ENCODE measurements around the gene SEZ6L2.
"Not testable (repeated sequence)": the region's sequence is repeated elsewhere in the genome, so short reads cannot be mapped to it uniquely, and the experiment has no call there.

SEZ6L2 gene

DNA sequence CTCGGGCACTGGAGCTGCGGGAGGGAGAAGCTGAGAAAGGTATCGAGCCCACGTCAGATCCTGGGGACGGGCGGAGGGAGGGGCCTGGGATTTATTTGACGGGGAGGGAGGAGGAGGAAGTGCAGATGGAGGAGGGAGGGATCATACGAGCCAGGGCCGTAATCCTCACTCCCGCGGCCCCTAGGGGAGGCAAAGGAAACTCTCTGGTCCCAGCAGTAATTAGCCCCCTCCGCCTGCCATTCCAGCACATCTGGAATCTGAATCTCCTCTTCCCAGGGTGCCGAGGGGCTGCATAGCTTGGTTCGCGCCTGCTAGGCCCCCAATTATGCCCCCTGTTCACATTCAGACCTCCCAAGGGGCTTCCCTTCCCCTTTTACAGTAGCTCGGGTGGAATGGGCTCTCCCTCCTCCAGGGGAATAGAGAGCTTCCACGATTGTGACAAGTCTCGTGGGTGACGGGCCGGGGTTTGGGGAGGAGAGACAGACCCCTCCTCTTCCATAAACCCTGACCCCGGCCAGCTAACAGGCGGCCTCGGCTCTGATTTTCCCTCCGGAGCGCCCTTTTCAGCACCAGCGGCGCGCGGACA, at the start of gene SEZ6L2:
SEZ6L2 (minus strand) TSS at position 35 of the 586 bp plus-strand sequence. CDS start 531 bp downstream, outside the sequence.
- DNase-seq (ENCODE audit: low spot score): peak; percentile 17

DNA sequence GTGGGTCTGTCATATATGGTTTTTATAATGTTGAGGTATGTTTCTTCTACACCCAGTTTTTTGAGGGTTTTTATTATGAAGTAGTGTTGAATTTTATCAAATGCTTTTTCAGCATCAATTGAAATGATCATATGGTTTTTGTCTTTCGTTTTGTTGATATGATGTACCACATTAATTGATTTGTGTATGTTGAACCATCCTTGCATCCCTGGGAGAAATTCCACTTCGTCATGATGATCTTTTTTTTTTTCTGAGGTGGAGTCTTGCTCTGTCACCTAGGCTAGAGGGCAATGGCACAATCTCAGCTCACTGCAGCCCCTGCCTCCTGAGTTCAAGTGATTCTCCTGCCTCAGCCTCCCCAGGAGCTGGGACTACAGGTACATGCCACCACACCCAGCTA, 48.5 kb upstream of the SEZ6L2 start:
- no peak for DNase-seq (ENCODE audit: low spot score)

DNA sequence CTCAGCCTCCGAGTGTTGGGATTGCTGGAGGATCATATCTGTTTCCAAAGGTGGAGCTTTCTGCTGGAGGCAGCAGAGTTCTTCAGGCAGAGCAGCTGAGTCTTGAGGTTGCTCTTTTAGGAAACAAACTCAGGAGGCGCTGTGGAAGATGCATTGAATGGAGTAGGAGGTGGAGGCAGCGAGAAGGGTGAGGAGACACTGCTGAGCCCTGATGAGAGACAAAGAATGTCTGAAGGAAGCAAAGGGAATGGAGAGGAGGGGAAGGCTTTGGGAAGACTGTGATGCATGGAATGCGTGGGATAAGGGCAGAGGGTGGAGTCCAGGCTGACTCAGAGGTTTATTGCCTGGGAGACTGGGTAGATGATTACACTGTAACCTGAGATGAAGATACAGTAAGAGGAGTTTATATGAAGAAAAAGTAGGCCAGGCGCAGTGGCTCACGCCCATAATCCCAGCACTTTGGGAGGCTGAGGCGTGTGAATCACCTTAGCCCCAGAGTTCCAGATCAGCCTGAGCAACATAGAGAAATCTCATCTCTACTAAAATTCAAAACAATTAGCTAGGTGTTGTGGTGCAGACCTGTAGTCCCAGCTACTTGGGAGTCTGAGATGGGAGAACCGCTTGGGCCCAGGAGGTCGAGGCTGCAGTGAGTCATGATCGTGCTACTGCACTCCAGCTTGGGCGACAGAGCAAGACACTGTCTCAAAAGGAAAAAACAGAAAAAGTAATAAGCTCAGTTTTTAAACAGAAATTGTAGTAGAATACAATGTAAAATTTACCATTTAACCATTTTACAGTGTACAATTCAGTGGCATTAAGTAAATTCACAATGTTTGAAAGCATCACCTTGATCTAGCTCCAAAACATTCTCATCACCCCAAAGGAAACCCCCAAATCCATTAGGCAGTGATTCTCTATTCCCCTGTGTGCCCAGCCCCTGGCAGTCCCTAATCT, 44.8 kb upstream of the SEZ6L2 start:
- DNase-seq (ENCODE audit: low spot score): no peak

DNA sequence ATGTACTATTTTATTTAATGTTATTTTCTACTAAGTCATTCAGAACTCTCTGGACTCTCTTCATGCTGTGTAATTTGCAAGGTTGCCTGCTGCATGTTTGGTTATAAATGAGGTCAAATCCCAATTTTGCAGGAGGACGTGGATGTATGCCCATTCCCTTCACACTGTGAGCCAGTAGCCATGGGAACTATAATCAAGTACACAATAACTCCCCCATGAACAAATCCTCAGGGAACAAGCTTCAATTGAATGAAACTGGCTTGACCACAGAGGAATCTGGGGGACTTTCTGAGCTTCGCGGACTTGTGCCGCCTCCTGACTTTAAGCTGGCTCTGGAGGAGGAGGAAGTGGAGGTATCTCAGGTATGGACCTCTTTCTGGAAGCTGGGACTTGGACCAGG, 41.3 kb upstream of the SEZ6L2 start:
- DNase-seq (ENCODE audit: low spot score): no peak

DNA sequence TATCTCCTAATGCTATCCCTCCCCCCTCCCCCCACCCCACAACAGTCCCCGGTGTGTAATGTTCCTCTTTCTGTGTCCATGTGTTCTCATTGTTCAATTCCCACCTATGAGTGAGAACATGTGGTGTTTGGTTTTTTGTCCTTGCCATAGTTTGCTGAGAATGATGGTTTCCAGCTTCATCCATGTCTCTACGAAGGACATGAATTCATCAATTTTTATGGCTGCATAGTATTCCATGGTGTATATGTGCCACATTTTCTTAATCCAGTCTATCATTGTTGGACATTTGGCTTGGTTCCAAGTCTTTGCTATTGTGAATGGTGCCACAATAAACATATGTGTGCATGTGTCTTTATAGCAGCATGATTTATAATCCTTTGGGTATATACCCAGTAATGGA, 32.4 kb upstream of the SEZ6L2 start:
- not testable (repeated sequence) for DNase-seq (ENCODE audit: low spot score)

DNA sequence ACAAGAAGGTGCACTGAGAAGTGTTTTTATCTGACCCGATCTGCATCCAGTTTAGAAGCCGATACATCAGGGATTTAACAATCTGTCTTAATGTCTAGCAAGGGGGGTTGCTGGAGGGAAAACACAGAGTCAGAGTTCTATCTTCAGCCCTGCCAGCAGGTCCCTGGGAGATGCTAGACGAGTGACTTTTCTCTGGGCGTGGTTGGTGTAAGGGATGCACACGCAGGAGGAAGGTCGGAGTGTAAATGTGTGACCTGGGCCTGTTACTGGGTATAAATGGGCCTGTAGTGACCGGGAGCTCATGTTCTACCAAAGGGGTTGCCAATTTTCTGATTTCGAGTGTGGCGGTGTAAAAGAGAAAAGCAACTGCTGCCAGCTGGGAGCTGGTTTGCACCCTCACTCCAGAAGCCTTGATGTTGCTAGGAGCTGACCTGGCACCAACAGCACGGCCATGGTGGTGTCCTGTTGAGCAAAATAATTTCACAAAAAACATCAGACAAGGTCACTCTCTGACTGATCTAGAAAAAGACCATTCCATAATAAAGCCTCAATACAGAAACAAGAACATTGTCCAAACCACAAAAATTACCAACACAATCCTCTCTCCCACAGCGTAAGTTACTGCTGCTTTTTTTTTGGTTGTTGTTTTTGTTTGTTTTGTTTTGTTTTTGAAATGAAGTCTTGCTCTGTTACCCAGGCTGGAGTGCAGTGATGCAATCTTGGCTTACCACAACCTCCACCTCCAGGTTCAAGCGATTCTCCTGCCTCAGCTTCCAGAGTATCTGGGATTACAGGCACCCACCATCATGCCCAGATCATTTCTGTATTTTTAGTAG, 27.9 kb upstream of the SEZ6L2 start:
- DNase-seq (ENCODE audit: low spot score): no peak

DNA sequence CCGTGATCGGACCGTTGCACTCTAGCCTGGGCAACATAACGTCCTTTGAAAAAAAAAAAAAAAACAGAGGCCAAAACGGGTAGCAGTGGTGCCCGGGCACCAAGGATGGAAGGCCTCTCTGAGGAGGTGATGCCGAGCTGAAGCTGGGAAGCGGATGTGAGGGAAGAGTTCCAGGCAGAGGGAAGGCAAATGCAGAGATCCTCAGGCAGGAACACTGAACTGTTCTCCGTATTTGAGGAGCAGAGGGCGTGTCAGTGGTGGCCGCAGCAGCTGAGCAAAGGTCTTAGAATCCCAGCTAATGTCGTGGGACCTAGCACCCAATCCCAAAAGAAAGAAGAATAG, 27.3 kb upstream of the SEZ6L2 start:
- DNase-seq (ENCODE audit: low spot score): no peak

DNA sequence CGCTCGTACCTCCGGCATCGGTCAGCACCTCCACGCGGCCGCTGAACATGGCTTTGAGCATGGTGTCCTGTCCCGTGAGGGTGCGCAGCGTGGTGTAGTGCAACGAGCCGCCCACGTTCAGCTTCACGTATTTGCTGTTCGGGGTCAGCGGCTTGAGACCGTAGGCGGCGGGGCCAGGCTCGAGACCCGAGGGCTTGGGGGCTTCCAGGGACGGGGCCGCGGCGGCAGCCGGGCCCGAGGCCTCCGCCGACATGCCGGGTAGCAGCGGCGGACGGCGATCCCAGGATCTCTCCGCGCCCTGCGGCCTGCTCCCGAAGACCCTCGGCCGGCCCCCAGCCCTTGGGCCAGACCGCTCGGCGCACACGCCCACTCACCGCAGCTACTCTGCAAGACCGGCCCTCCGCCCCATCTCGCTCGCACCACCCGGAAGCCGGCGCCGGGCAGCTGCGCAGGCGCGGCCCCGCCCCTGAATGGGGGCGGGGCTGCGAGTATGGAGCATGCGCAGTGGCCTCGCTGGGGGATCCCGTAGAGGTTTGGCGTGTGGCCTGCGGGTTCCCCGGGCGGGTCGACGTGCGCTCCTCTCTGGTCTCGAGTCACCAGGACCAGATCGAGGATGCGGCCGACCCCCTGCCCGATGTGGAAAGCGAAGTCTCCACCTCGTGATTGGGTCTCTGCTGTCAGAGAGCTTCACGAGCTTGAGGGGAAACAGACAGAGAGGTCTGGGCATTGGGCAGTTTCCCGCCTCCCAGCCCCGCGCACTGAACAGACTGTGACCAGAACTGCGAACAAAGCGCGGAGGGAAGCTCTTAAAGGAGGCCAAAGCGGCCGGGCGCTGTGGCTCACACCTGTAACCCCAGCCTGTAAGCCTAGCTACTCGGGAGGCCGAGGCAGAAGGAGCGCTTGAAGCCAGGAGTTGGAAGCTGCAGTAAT, 26.7 kb upstream of the SEZ6L2 start, which contains the start of gene KCTD13:
KCTD13 (minus strand) TSS at position 446 of the 930 bp plus-strand sequence; CDS start at position 253, 193 bp downstream.
- DNase-seq (ENCODE audit: low spot score): peak; percentile 89

DNA sequence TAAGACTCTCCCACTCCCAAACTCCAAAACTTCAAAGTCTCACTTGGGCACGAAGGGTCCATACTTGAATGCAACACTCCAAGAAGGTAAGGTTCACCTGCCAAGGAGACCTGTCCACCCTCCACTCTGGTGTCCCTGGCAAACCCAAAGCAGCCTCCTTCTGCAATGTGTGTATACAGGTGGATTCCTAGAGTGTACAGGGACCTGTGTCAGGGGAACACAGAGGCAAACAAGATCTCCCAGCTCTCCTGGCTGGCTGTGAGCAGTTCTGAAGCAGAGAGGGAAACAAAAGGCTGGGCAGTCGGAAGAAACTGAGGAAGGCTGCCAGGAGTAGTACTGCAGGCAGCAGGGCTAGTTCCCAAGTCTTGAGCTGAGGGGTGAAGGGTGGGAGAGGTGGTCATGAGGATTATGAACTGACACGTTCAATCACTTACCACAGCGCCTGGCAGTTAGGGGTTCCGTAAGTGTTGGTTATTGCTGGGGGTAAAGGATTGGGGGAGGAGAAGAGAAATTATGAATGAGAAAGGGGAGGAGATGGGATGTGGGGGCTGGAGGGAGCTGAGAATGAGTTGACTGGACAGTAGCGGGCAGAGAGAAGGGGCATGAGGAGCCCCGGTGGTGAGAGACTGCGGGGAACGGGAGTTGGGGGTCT, 25.9 kb upstream of the SEZ6L2 start:
- peak; percentile 9 for DNase-seq (ENCODE audit: low spot score)

DNA sequence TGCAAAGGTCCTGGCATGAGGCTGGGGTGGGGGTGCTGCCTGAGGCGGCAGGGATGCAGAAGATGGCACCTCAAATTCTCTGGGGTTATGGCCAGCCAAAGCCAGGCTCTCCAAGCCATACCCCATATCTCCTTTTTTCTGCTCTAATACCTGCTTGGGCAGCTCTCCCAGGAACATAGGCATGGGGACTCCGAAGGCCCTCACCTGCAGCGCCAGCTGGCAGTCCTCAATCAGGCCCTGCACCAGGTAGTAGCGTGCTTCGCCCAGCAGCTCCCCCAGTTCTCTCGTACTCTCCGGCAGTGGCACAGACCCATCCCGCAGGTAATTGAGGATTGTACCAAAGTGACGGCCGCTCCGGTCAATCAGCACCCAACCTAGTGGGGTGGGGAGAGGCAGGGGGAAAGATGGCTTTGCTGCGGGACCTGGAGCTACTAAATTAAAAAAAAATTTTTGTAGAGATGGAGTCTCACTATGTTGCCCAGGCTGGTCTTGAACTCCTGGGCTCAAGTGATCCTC, 23.7 kb upstream of the SEZ6L2 start:
- no peak for DNase-seq (ENCODE audit: low spot score)

DNA sequence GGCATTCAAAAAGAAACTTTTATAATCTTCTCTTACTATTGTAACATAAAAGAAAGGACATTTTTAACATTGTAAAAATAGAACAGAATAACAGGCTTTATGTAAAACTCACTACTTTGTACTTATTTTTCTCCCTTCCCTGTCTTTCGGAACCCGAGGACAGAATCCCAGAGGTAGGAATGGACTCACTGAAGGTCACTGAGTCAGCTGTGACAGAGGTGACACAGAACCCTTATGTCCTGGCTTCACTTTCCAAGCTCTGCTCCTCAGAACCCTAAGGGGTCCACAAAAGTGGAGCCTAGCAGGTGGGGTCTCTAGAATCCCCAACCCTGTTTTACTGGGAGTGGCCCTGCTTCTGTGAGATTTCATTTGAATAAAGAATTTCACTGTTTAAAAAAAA, 23.0 kb upstream of the SEZ6L2 start:
- no peak for DNase-seq (ENCODE audit: low spot score)

DNA sequence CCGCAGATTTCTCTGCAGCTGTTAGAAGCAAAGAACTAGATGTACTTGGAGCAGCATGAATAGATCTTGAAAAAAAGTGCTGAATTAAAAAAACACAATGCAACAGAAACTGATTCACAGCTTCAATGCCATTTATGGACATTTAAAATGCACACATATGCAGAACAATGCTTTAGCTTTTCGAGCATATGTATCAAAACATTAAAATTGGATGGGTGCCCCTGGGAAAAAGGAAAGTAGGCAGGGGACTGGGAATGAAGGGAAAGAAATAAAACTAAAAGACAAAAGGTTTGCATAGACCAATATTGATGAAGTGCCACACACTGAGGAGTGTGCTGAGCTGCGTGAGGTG, 21.7 kb upstream of the SEZ6L2 start:
- no peak for DNase-seq (ENCODE audit: low spot score)

DNA sequence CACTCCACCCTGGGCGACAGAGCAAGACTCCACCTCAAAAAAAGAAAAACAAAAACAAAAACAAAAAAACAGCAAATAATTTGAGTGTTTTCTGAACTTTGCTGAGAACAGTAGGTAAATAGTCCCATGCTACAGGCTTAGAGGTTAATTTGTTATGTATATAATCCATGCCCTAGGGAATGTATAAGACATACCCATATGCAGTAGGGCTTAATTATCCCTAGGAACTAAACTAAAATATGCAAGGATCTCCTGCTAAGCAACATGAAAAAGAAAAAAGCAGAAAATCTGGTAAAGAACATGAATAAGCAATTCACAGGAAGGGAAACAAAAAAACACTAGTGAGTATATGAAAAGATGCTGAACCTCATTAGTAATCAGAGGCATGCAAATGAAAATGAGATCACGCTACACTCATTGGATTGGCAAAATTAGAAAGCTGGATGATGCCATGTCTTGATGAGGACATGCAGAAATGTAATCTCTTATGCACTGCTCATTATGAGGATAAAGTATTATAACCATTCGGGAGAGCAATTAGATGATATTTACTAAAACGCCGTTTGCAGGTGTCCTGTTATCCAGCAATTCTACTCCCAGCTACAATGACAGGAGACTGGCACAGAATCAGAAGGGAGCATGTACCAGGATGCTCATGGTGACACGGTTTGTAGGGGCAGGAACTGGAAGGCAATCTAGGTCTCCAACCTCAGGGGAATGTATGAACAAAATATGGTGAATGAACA, 21.1 kb upstream of the SEZ6L2 start:
- no peak for DNase-seq (ENCODE audit: low spot score)

DNA sequence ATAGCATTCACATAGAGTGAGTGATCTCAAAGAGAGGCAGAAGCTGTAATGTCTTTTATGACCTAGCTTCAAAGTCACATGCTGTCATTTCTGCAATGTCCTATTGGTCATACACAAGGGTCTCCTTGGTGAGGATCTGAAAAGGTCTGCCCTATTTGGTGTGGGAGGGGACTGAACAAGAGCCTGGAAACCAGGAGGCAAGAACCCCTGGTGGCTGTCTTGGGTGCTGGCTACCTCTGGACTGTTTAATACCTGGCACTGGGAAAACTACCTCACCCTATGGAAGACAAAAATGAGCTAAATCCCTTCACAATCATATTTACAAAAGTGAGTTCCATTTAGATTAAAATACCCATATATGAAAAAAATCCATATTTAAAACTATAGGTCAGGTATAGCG, 17.6 kb upstream of the SEZ6L2 start:
- DNase-seq (ENCODE audit: low spot score): no peak

DNA sequence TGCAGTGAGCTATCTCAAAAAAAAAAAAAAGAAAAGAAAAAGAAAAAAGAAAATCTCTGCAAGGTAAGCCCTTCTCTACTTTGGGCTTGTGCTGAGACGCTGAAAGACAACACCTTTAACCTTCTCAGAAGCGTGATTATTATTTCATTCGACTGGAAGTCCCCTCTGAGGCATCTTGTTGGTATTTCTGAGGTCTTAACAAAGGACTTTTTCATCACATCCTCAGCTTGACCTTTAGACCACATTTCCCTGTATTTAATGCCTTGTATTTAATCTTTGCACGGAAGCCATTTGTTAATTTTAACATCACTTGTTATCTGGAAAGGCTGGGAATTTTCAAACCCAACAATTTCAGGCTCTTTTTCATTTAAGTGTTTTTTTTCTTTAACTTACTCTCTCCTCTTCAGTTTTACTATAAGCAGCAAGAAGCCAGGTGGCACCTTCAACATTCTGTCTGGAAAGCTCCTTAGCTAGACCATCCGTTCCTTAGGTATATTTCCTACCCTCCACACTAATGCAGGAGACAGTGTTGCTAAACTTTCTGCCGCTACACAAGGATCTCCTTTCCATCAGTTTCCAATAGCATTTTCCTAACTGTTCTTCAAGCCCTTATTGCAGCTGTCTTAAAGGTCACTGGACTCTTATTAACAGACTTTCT, 16.4 kb upstream of the SEZ6L2 start:
- no peak for DNase-seq (ENCODE audit: low spot score)

DNA sequence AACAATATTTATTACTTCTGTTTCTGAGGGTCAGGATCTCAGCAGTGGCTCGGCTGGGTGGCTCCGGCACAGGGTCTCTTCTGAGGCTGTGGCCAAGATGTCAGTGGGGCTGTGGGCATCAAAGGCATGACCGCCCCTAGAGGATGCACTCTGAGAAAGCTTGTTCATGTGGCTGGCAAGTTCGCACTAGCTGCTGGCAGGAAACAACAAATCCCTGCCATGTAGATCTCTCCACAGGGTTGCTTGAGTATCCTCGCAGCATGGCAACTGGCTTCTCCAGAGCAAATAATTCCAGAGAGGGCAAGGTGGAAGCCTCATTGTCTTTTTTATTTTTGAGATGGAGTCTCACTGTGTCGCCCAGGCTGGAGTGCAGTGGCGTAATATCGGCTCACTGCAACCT, 14.2 kb upstream of the SEZ6L2 start:
- DNase-seq (ENCODE audit: low spot score): no peak

DNA sequence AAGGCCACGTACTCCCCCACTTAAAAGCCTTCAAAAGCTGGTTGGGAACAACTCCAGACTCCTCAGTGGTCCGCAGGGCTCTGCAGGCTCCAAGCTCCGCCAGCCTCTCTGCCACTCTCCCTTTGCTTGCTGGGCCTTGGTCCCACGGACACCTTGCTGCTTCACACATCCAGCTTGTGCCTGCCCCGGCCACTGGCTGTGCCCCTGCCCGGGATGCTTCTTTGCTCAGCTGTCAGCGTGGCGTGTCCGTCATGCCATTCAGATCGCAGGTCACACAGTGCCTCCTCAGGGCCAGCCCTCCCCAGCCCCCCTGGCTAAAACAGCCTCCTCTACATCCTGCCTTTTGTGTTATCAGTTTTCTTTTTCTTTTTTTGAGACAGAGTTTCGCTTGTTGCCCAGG, 12.7 kb upstream of the SEZ6L2 start:
- DNase-seq (ENCODE audit: low spot score): no peak

DNA sequence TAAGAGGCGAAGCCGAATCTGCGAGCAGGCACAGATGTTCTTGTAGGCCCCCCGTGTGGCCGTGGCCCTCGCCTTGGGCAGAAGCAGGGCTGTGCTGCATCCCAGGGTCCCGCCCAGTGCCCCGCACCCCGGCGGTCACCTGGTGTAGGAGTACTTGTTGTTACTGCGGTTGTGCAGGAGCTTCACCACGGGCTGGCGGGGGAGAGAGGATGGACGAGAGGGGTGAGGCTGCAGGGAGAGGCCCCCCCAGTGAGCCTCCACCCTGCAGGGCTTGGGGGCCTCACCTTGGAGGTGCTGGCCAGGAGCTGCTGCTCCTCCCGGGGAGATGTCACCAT, 12.3 kb upstream of the SEZ6L2 start:
- no peak for DNase-seq (ENCODE audit: low spot score)

DNA sequence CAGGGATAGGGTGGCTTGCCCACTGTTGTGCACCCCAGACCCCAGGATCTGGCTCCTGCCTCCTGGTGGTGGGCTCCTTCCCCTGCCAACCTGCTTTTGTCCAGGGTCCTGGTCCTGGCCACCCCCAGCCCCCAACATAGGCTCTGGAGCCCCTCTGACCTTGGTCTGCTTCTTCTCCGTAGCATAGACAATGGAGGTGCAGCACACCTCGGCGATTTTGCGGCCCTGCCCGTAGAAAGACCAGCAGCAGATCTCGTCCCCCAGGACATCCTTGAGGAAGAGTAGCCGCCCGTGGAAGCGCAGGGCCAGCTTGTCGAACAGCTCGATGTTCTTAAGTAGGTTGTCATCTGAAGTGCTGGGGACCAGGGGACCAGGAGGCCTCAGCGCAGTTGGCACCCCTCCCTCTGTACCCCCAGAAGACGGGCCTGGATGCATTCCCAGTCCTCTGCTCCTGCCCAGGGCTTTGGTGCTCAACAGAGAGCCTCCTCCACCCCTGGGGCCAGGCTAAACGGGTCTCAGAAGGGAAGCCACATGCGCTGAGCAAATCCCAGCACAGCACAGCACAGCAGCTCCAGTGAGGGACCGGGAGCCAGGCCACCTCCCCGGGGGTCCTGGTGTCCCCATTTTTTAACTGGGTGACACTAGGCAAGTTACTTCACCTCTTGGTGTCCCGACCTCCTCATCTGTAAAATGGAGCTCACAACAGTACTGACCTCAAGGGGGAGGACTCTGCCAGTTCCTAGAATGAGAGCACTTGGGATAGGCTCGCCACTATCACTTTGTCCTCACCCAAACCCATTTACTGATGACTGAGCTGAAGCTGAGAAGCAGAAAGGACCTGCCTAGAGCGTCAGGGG, 11.7 kb upstream of the SEZ6L2 start:
- no peak for DNase-seq (ENCODE audit: low spot score)
